ENCODE measurements around the gene SLC22A1. TPM values are rescaled to one million over a fixed set of nuclear protein-coding genes. Genes with fewer than 3 reads are reported as not detected.

The SLC22A1 gene
- 0.22 and 0.51 TPM in 2 replicates for total RNA-seq (2012; rRNA removed)

- Histone ChIP-seq H3K4me1 (ENCODE audit: control insufficient read depth, insufficient read depth, low read length) (peaks cover 5% of the 10 kb centered on the region), H3K4me2 (ENCODE audit: low read length) (no peak within 1 kb of the TSS), H3K4me3 (ENCODE audit: low read length) (no peak within 1 kb of the TSS), H3K9ac (ENCODE audit: low read depth, low read length) (no peak within 1 kb of the TSS), H3K27me3 (ENCODE audit: control insufficient read depth, insufficient read depth, low read length) (no peaks in the 10 kb centered on the region), H3K9me3 (replicated peaks; ENCODE audit: low read length) (no peaks in the 10 kb centered on the region), H3K36me3 (ENCODE audit: insufficient read depth, low read length) (peaks cover 4% of the 10 kb centered on the region)
These were observed at the start of gene SLC22A1 for GRCh38 chr6:160121558-160121957. TSS of gene SLC22A1 (plus strand) at chr6:160121815. CDS start at chr6:160121936, 121 bp downstream.

- H3K4me1 ChIP-seq (ENCODE audit: control insufficient read depth, insufficient read depth, low read length) = peaks cover 12% of the 10 kb centered on the region
- H3K9me3 ChIP-seq (replicated peaks; ENCODE audit: low read length) = no peaks in the 10 kb centered on the region
- H3K4me2 ChIP-seq (ENCODE audit: low read length) = no peak overlapping the region
- H3K9ac ChIP-seq (ENCODE audit: low read depth, low read length) = no peak overlapping the region
- H3K27me3 ChIP-seq (ENCODE audit: control insufficient read depth, insufficient read depth, low read length) = no peaks in the 10 kb centered on the region
- peaks cover 86% of the 10 kb centered on the region for H3K36me3 ChIP-seq (ENCODE audit: insufficient read depth, low read length)
- H3K4me3 ChIP-seq (ENCODE audit: low read length) = no peak overlapping the region
These were observed 48.3 kb upstream of the SLC22A1 start for GRCh38 chr6:160073272-160073671.

GRCh38 chr6:160076009-160076408 lies 45.6 kb upstream of the SLC22A1 start:
- no peaks in the 10 kb centered on the region for H3K9me3 ChIP-seq (replicated peaks; ENCODE audit: low read length)
- H3K27me3 ChIP-seq (ENCODE audit: control insufficient read depth, insufficient read depth, low read length) = no peaks in the 10 kb centered on the region
- no peak overlapping the region for H3K4me3 ChIP-seq (ENCODE audit: low read length)
- H3K4me1 ChIP-seq (ENCODE audit: control insufficient read depth, insufficient read depth, low read length) = peaks cover 12% of the 10 kb centered on the region
- H3K4me2 ChIP-seq (ENCODE audit: low read length) = no peak overlapping the region
- H3K9ac ChIP-seq (ENCODE audit: low read depth, low read length) = no peak overlapping the region
- peaks cover 87% of the 10 kb centered on the region for H3K36me3 ChIP-seq (ENCODE audit: insufficient read depth, low read length)

- no peaks in the 10 kb centered on the region for H3K9me3 ChIP-seq (replicated peaks; ENCODE audit: low read length)
- H3K9ac ChIP-seq (ENCODE audit: low read depth, low read length) = no peak overlapping the region
- no peak overlapping the region for H3K4me2 ChIP-seq (ENCODE audit: low read length)
- H3K4me3 ChIP-seq (ENCODE audit: low read length) = no peak overlapping the region
- no peaks in the 10 kb centered on the region for H3K27me3 ChIP-seq (ENCODE audit: control insufficient read depth, insufficient read depth, low read length)
- peaks cover 12% of the 10 kb centered on the region for H3K4me1 ChIP-seq (ENCODE audit: control insufficient read depth, insufficient read depth, low read length)
- H3K36me3 ChIP-seq (ENCODE audit: insufficient read depth, low read length) = peaks cover 88% of the 10 kb centered on the region
These were observed 44.6 kb upstream of the SLC22A1 start for GRCh38 chr6:160077024-160077423.

- H3K4me3 ChIP-seq (ENCODE audit: low read length) = no peak overlapping the region
- no peaks in the 10 kb centered on the region for H3K9me3 ChIP-seq (replicated peaks; ENCODE audit: low read length)
- H3K4me2 ChIP-seq (ENCODE audit: low read length) = no peak overlapping the region
- no peak overlapping the region for H3K9ac ChIP-seq (ENCODE audit: low read depth, low read length)
- peaks cover 12% of the 10 kb centered on the region for H3K4me1 ChIP-seq (ENCODE audit: control insufficient read depth, insufficient read depth, low read length)
- no peaks in the 10 kb centered on the region for H3K27me3 ChIP-seq (ENCODE audit: control insufficient read depth, insufficient read depth, low read length)
- peaks cover 87% of the 10 kb centered on the region for H3K36me3 ChIP-seq (ENCODE audit: insufficient read depth, low read length)
These were observed 44.1 kb upstream of the SLC22A1 start for GRCh38 chr6:160077526-160077925.

- Histone ChIP-seq H3K4me1 (ENCODE audit: control insufficient read depth, insufficient read depth, low read length) (peaks cover 12% of the 10 kb centered on the region), H3K4me3 (ENCODE audit: low read length) (no peak overlapping the region), H3K9me3 (replicated peaks; ENCODE audit: low read length) (no peaks in the 10 kb centered on the region), H3K27me3 (ENCODE audit: control insufficient read depth, insufficient read depth, low read length) (no peaks in the 10 kb centered on the region), H3K36me3 (ENCODE audit: insufficient read depth, low read length) (peaks cover 84% of the 10 kb centered on the region), H3K9ac (ENCODE audit: low read depth, low read length) (no peak overlapping the region), H3K4me2 (ENCODE audit: low read length) (no peak overlapping the region)
These were observed 42.5 kb upstream of the SLC22A1 start for GRCh38 chr6:160078883-160079685.

- H3K4me3 ChIP-seq (ENCODE audit: low read length) = no peak overlapping the region
- H3K4me1 ChIP-seq (ENCODE audit: control insufficient read depth, insufficient read depth, low read length) = peaks cover 12% of the 10 kb centered on the region
- no peak overlapping the region for H3K4me2 ChIP-seq (ENCODE audit: low read length)
- H3K9me3 ChIP-seq (replicated peaks; ENCODE audit: low read length) = no peaks in the 10 kb centered on the region
- no peaks in the 10 kb centered on the region for H3K27me3 ChIP-seq (ENCODE audit: control insufficient read depth, insufficient read depth, low read length)
- H3K9ac ChIP-seq (ENCODE audit: low read depth, low read length) = no peak overlapping the region
- H3K36me3 ChIP-seq (ENCODE audit: insufficient read depth, low read length) = peaks cover 84% of the 10 kb centered on the region
These were observed 42.0 kb upstream of the SLC22A1 start for GRCh38 chr6:160079686-160080043.

- Histone ChIP-seq H3K36me3 (ENCODE audit: insufficient read depth, low read length) (peaks cover 85% of the 10 kb centered on the region), H3K4me1 (ENCODE audit: control insufficient read depth, insufficient read depth, low read length) (peaks cover 12% of the 10 kb centered on the region), H3K9ac (ENCODE audit: low read depth, low read length) (no peak overlapping the region), H3K9me3 (replicated peaks; ENCODE audit: low read length) (no peaks in the 10 kb centered on the region), H3K27me3 (ENCODE audit: control insufficient read depth, insufficient read depth, low read length) (no peaks in the 10 kb centered on the region), H3K4me3 (ENCODE audit: low read length) (no peak overlapping the region), H3K4me2 (ENCODE audit: low read length) (no peak overlapping the region)
These were observed 41.5 kb upstream of the SLC22A1 start for GRCh38 chr6:160080097-160080496.

- H3K36me3 ChIP-seq (ENCODE audit: insufficient read depth, low read length) = peaks cover 88% of the 10 kb centered on the region
- no peaks in the 10 kb centered on the region for H3K9me3 ChIP-seq (replicated peaks; ENCODE audit: low read length)
- no peaks in the 10 kb centered on the region for H3K27me3 ChIP-seq (ENCODE audit: control insufficient read depth, insufficient read depth, low read length)
- H3K9ac ChIP-seq (ENCODE audit: low read depth, low read length) = no peak overlapping the region
- peaks cover 12% of the 10 kb centered on the region for H3K4me1 ChIP-seq (ENCODE audit: control insufficient read depth, insufficient read depth, low read length)
- no peak overlapping the region for H3K4me3 ChIP-seq (ENCODE audit: low read length)
- H3K4me2 ChIP-seq (ENCODE audit: low read length) = no peak overlapping the region
These were observed 40.2 kb upstream of the SLC22A1 start for GRCh38 chr6:160081398-160081797.

GRCh38 chr6:160082627-160083026 lies 39.0 kb upstream of the SLC22A1 start:
- Histone ChIP-seq H3K9ac (ENCODE audit: low read depth, low read length) (no peak overlapping the region), H3K4me3 (ENCODE audit: low read length) (no peak overlapping the region), H3K36me3 (ENCODE audit: insufficient read depth, low read length) (peaks cover 84% of the 10 kb centered on the region), H3K9me3 (replicated peaks; ENCODE audit: low read length) (no peaks in the 10 kb centered on the region), H3K4me2 (ENCODE audit: low read length) (no peak overlapping the region), H3K27me3 (ENCODE audit: control insufficient read depth, insufficient read depth, low read length) (no peaks in the 10 kb centered on the region), H3K4me1 (ENCODE audit: control insufficient read depth, insufficient read depth, low read length) (peaks cover 4% of the 10 kb centered on the region)

- no peak overlapping the region for H3K4me2 ChIP-seq (ENCODE audit: low read length)
- H3K36me3 ChIP-seq (ENCODE audit: insufficient read depth, low read length) = peaks cover 74% of the 10 kb centered on the region
- no peak overlapping the region for H3K4me3 ChIP-seq (ENCODE audit: low read length)
- H3K9ac ChIP-seq (ENCODE audit: low read depth, low read length) = no peak overlapping the region
- no peaks in the 10 kb centered on the region for H3K27me3 ChIP-seq (ENCODE audit: control insufficient read depth, insufficient read depth, low read length)
- no peaks in the 10 kb centered on the region for H3K9me3 ChIP-seq (replicated peaks; ENCODE audit: low read length)
- H3K4me1 ChIP-seq (ENCODE audit: control insufficient read depth, insufficient read depth, low read length) = peaks cover 5% of the 10 kb centered on the region
These were observed 37.3 kb upstream of the SLC22A1 start for GRCh38 chr6:160084198-160084776.

GRCh38 chr6:160085226-160085625 lies 36.4 kb upstream of the SLC22A1 start:
- Histone ChIP-seq H3K9ac (ENCODE audit: low read depth, low read length) (no peak overlapping the region), H3K27me3 (ENCODE audit: control insufficient read depth, insufficient read depth, low read length) (no peaks in the 10 kb centered on the region), H3K36me3 (ENCODE audit: insufficient read depth, low read length) (peaks cover 74% of the 10 kb centered on the region), H3K4me1 (ENCODE audit: control insufficient read depth, insufficient read depth, low read length) (peaks cover 5% of the 10 kb centered on the region), H3K9me3 (replicated peaks; ENCODE audit: low read length) (no peaks in the 10 kb centered on the region), H3K4me2 (ENCODE audit: low read length) (no peak overlapping the region), H3K4me3 (ENCODE audit: low read length) (no peak overlapping the region)

All from skeletal muscle satellite cell (primary cell).